Activated CD8-positive, alpha-beta memory T cell treated with anti-CD3 and anti-CD28 coated beads, Interleukin-2, amount 50 U/mL, for 24 hours (primary cell): Measurements from ENCODE around the gene APOL1.

Experiments used
- DNase-seq: peaks from one replicate; pipeline ENCODE4 v3.0.0-alpha.2; 2020; ENCODE audit errors: extremely low read depth

Gene APOL1

GRCh38 chr22:36308880-36309279 is 55.9 kb downstream of the APOL1 start:
- no peak for DNase-seq

GRCh38 chr22:36311386-36312085 is 58.6 kb downstream of the APOL1 start:
- DNase-seq, result no peak

GRCh38 chr22:36315325-36315724 is 62.4 kb downstream of the APOL1 start:
- DNase-seq, result no peak

GRCh38 chr22:36316419-36316818 is 63.5 kb downstream of the APOL1 start:
- no peak for DNase-seq
